Measurements from ENCODE around the gene PRPF40A. TPM values are rescaled to one million over a fixed set of nuclear protein-coding genes. Genes with fewer than 3 reads are reported as not detected.

PRPF40A gene
- polyA plus RNA-seq, 3 donors = 56.0 to 95.4 (median 66.6) TPM

DNA sequence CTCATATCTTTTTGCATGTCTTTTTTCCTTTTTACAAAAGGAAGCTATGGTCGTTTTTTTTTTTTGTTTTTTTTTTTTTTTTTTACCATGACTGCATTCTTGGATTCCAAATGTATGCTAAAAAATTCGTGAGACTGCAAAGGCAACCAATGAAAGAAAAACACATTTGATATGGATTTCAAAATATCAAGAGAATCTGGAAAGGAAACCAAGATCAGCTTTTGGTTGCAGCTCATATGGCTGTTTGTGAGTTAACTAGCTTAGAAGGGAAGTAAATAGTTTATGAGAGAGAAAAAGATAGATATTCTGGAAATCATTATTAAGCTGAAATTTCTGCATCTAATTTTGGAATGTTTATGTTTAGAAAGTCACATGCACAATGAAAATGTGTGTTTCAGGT is 110.3 kb downstream of the PRPF40A start:
- intact Hi-C loops (cut with micrococcal nuclease) = no loop called here
- DNase-seq = no peak
- H3K36me3 Mint-ChIP-seq = no peaks in the 10 kb centered on the region
- no peak overlapping the region for H3K27ac ChIP-seq (ENCODE audit: low read depth in 1 of 2, low read length in 2 of 2)
- no peak overlapping the region for H3K9ac ChIP-seq (ENCODE audit: insufficient read depth, low read length, poor library complexity, severe bottlenecking)
- no peak overlapping the region for H3K4me3 Mint-ChIP-seq
- H3K4me2 ChIP-seq (replicated peaks; ENCODE audit: extremely low read depth, low read length, poor library complexity, severe bottlenecking) = no peak overlapping the region
- no peaks in the 10 kb centered on the region for H3K27me3 ChIP-seq (ENCODE audit: control insufficient read depth in 2 of 2, insufficient read depth in 2 of 2, low read length in 2 of 2)
- H3K79me2 ChIP-seq (ENCODE audit: insufficient read depth, low read length) = no peaks in the 10 kb centered on the region
- H2AFZ ChIP-seq (ENCODE audit: insufficient read depth, low read depth, low read length, poor library complexity, severe bottlenecking) = no peak overlapping the region
- WGBS (ENCODE audit: insufficient coverage) = no CpG with 5 or more reads among the region's 2 CpGs
- no peaks in the 10 kb centered on the region for H3K9me3 Mint-ChIP-seq
- H4K20me1 ChIP-seq (ENCODE audit: insufficient read depth, low read length) = no peaks in the 10 kb centered on the region
- peaks cover 21 to 34% of the 10 kb centered on the region in 2 donors for H3K4me1 ChIP-seq (ENCODE audit: control insufficient read depth in 1 of 2, insufficient read depth in 2 of 2, low read length in 2 of 2)
- no peaks in the 10 kb centered on the region for H3K27me3 Mint-ChIP-seq (ENCODE audit: low read depth in 3 of 3)
- no peak overlapping the region for H3K4me3 ChIP-seq (replicated peaks in 1 of 3; ENCODE audit: low read depth in 2 of 3, low read length in 3 of 3)
- TF ChIP-seq, protein P1, sequence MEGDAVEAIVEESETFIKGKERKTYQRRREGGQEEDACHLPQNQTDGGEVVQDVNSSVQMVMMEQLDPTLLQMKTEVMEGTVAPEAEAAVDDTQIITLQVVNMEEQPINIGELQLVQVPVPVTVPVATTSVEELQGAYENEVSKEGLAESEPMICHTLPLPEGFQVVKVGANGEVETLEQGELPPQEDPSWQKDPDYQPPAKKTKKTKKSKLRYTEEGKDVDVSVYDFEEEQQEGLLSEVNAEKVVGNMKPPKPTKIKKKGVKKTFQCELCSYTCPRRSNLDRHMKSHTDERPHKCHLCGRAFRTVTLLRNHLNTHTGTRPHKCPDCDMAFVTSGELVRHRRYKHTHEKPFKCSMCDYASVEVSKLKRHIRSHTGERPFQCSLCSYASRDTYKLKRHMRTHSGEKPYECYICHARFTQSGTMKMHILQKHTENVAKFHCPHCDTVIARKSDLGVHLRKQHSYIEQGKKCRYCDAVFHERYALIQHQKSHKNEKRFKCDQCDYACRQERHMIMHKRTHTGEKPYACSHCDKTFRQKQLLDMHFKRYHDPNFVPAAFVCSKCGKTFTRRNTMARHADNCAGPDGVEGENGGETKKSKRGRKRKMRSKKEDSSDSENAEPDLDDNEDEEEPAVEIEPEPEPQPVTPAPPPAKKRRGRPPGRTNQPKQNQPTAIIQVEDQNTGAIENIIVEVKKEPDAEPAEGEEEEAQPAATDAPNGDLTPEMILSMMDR (IDR thresholded peaks at IDR 0.05) = no peak
- H3K36me3 ChIP-seq (replicated peaks in 1 of 2; ENCODE audit: control insufficient read depth in 1 of 2, insufficient read depth in 2 of 2, low read length in 2 of 2) = no peaks in the 10 kb centered on the region
- H3K4me1 Mint-ChIP-seq = peaks cover 24% of the 10 kb centered on the region
- no peaks in the 10 kb centered on the region for H3K9me3 ChIP-seq (replicated peaks in 1 of 2; ENCODE audit: control insufficient read depth in 1 of 2, insufficient read depth in 1 of 2, low read length in 2 of 2)
- no peak overlapping the region for H3K27ac Mint-ChIP-seq

DNA sequence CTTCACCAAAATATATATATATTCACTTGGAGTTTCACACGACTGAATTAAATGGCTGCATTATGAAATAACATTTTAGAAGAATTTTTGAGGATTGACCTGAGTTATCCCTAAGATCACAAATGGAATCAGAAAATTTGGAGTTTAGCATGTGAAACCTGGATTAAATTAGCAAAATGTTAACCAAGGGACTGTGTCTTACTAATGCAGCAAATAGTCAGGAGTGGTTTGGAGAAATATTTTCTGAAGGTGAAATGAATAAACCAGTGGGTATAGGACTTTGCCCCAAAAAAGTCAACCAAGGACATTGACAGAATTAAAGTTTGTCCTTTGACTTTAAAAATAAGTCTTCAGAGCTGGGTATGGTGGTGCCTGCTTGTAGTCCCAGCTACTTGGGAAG is 111.2 kb downstream of the PRPF40A start:
- no peaks in the 10 kb centered on the region for H3K9me3 Mint-ChIP-seq
- Histone ChIP-seq H3K9me3 (replicated peaks in 1 of 2; ENCODE audit: control insufficient read depth in 1 of 2, insufficient read depth in 1 of 2, low read length in 2 of 2) (no peaks in the 10 kb centered on the region), H3K36me3 (replicated peaks in 1 of 2; ENCODE audit: control insufficient read depth in 1 of 2, insufficient read depth in 2 of 2, low read length in 2 of 2) (no peaks in the 10 kb centered on the region), H3K27ac (ENCODE audit: low read depth in 1 of 2, low read length in 2 of 2) (no peak overlapping the region), H3K79me2 (ENCODE audit: insufficient read depth, low read length) (no peaks in the 10 kb centered on the region), H3K27me3 (ENCODE audit: control insufficient read depth in 2 of 2, insufficient read depth in 2 of 2, low read length in 2 of 2) (no peaks in the 10 kb centered on the region), H3K4me3 (replicated peaks in 1 of 3; ENCODE audit: low read depth in 2 of 3, low read length in 3 of 3) (no peak overlapping the region), H3K9ac (ENCODE audit: insufficient read depth, low read length, poor library complexity, severe bottlenecking) (no peak overlapping the region), H3K4me2 (replicated peaks; ENCODE audit: extremely low read depth, low read length, poor library complexity, severe bottlenecking) (no peak overlapping the region), H4K20me1 (ENCODE audit: insufficient read depth, low read length) (no peaks in the 10 kb centered on the region), H2AFZ (ENCODE audit: insufficient read depth, low read depth, low read length, poor library complexity, severe bottlenecking) (no peak overlapping the region), H3K4me1 (ENCODE audit: control insufficient read depth in 1 of 2, insufficient read depth in 2 of 2, low read length in 2 of 2) (peaks cover 14 to 25% of the 10 kb centered on the region in 2 donors)
- peaks cover 18% of the 10 kb centered on the region for H3K4me1 Mint-ChIP-seq
- H3K36me3 Mint-ChIP-seq = no peaks in the 10 kb centered on the region
- DNase-seq = no peak
- H3K27me3 Mint-ChIP-seq (ENCODE audit: low read depth in 3 of 3) = peaks cover 0 to 1% (median 0%) of the 10 kb centered on the region in 3 donors
- H3K27ac Mint-ChIP-seq = no peak overlapping the region
- intact Hi-C loops (cut with micrococcal nuclease) = no loop called here
- TF ChIP-seq, protein P1 (IDR thresholded peaks at IDR 0.05) = no peak
- no CpG with 5 or more reads among the region's 1 CpG for WGBS (ENCODE audit: insufficient coverage)
- no peak overlapping the region for H3K4me3 Mint-ChIP-seq
